ENCODE measurements around the gene PTDSS2.
"Not testable (repeated sequence)": the region's sequence is repeated elsewhere in the genome, so short reads cannot be mapped to it uniquely, and the experiment has no call there.

PTDSS2 gene

DNA sequence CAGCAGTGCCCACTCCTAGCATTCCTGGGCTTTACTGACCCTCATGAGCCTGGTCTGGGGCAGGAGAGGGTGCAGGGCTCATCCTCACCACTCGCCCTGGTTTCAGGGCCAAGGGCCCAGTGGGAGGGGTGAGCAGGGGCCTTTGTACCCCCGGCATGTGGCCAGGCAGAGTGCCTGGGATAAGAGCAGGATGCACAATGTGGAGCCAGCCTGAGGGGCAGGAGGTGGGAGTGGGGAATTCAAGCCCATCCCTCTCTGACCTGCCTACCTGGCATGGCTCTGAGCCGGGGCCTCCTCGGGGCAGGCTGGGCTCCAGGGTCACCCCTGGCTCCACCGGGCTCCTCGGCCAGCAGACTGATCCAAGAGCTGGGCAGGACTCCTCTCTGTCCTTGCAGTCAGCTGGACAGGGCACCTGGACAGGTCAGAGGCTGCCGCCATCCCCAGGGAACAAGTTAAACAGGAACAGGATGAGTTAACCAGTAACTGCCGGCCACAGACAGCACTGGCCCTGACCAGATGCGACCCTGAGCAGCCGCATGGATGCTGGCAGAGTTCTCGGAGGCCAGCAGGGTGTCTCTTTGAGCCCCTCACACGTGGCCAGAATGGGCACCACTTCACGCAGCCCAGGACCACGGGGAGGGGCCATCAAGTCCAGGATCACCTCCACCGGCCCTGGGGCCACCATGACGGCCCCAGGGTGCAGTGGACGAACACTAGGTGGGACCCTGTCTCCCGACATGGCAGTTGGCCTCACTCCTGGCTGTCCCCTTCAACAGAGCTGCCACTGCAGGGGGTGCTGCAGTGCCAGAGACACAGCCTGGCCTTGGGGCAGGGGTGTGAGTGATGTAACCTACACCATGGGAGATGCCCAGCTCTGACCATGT, 40.2 kb upstream of the PTDSS2 start:
- DNase-seq (ENCODE audit: low read depth) = no peak
- no peak overlapping the region for H3K4me3 ChIP-seq (ENCODE audit: low read length)
- TF ChIP-seq, protein P1, sequence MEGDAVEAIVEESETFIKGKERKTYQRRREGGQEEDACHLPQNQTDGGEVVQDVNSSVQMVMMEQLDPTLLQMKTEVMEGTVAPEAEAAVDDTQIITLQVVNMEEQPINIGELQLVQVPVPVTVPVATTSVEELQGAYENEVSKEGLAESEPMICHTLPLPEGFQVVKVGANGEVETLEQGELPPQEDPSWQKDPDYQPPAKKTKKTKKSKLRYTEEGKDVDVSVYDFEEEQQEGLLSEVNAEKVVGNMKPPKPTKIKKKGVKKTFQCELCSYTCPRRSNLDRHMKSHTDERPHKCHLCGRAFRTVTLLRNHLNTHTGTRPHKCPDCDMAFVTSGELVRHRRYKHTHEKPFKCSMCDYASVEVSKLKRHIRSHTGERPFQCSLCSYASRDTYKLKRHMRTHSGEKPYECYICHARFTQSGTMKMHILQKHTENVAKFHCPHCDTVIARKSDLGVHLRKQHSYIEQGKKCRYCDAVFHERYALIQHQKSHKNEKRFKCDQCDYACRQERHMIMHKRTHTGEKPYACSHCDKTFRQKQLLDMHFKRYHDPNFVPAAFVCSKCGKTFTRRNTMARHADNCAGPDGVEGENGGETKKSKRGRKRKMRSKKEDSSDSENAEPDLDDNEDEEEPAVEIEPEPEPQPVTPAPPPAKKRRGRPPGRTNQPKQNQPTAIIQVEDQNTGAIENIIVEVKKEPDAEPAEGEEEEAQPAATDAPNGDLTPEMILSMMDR (conservative IDR thresholded peaks at IDR 0.05; ENCODE audit: low read length) = no peak

- H3K4me3 ChIP-seq (ENCODE audit: low read length); DNase-seq (ENCODE audit: low read depth): not testable (repeated sequence)
Observed at GRCh38 chr11:410711-411110, 39.4 kb upstream of the PTDSS2 start.

- H3K4me3 ChIP-seq (ENCODE audit: low read length); DNase-seq (ENCODE audit: low read depth): not testable (repeated sequence)
Observed at GRCh38 chr11:411520-411919, 38.6 kb upstream of the PTDSS2 start.

DNA sequence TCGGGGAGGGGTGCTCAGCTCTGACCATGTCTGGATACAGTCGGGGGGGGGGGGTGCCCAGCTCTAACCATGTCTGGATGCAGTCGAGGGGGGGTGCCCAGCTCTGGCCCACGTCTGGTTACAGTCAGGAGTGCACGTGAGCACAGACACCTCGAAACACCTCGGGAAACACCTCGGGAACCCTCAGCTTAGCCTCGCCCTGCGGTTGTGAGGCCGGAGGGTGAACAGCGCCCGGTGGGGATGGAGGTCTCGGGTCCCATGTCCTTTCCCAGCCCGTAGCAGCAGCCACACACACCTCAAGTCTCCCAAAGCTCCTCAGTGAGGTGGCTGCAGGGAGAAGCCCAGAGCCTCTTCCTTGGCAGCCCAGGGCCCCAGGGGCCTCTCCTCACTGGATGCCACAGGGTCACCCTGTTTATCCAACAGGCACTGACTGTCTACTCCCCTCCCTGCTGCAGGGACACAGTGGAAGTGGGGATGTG, 37.4 kb upstream of the PTDSS2 start:
- DNase-seq (ENCODE audit: low read depth) = no peak
- TF ChIP-seq, protein P1 (conservative IDR thresholded peaks at IDR 0.05; ENCODE audit: low read length) = no peak
- no peak overlapping the region for H3K4me3 ChIP-seq (ENCODE audit: low read length)

- TF ChIP-seq, protein P1 (conservative IDR thresholded peaks at IDR 0.05; ENCODE audit: low read length) = no peak
- DNase-seq (ENCODE audit: low read depth) = no peak
- H3K4me3 ChIP-seq (ENCODE audit: low read length) = no peak overlapping the region
Observed at GRCh38 chr11:413120-414081, 36.7 kb upstream of the PTDSS2 start.

- no peak overlapping the region for H3K4me3 ChIP-seq (ENCODE audit: low read length)
- DNase-seq (ENCODE audit: low read depth) = no peak
- TF ChIP-seq, protein P1 (conservative IDR thresholded peaks at IDR 0.05; ENCODE audit: low read length) = no peak
Observed at GRCh38 chr11:414318-414857, 35.7 kb upstream of the PTDSS2 start.

GRCh38 chr11:415640-416041, 34.4 kb upstream of the PTDSS2 start:
- TF ChIP-seq, protein P1 (conservative IDR thresholded peaks at IDR 0.05; ENCODE audit: low read length) = no peak
- no peak overlapping the region for H3K4me3 ChIP-seq (ENCODE audit: low read length)
- DNase-seq (ENCODE audit: low read depth) = no peak

Data from AG10803 (cell line).